ENCODE data around the gene ANKRD52. TPM values are rescaled to one million over a fixed set of nuclear protein-coding genes. Genes with fewer than 3 reads are reported as not detected.

Gene ANKRD52
- total and polyA plus RNA-seq, 9 of the 15 experiments (the other 6 are each of a cell fraction or from before 2014, with no cell fraction given), result 0.52 to 46.8 (median 7.9) TPM

DNA sequence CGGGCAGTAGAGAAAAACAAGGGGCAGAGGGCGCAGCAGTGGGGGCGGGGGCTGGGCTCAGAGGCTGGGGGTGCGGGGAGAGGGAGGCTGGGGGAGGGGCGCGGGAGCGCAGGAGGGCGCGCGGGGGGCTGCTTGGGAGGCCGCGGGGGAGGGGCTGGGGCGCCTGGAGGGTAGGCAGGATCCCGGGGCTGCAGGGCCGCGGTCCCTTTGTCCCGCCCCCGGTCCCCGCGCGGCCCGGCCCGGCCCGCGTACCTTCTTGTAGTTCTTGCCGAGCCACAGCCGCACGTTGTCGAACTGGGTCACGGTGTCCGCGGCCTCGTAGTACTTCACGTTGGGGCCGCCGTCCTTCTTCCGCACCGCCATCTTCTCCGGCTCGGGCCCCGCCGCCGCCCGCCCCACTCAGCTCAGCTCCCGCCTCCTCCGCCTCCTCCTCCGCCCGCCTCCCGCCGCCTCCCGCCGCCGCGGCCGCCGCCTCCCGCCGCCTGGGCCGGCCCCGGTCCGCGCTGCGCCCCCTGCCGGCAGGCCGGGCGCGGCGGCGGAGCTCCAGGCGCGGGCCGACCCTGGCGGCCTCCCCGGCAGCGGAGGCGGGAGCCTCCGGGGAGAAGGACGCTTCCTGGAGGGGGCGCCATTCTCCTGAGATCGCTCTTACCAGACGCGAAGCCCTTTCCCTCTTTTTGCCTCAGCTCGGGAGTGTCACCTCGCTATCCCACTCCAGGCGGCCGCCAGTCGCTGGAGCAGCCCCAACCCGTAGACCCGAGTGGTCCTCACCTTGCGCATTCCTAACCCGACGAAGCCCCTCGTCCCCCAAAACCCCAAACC is 68.9 kb downstream of the ANKRD52 start, which contains the start of gene SMARCC2 (continued):
- TF ChIP-seq CUX1 (CRISPR knock-in tag; IDR thresholded peaks at IDR 0.05) (no peak), SNRNP70 (optimal IDR thresholded peaks at IDR 0.05; ENCODE audit: low read depth, low read length) (no peak), ASH1L (IDR thresholded peaks at IDR 0.05; ENCODE audit: borderline replicate concordance, low read depth, partially characterized antibody) (no peak), POLR2H (tag; IDR thresholded peaks at IDR 0.05; ENCODE audit: low read depth) (no peak), IRF2 (CRISPR knock-in tag; IDR thresholded peaks at IDR 0.05) (no peak), ZNF174 (CRISPR knock-in tag; IDR thresholded peaks at IDR 0.05) (no peak), ZNF695 (CRISPR knock-in tag; IDR thresholded peaks at IDR 0.05) (no peak), SIN3B (IDR thresholded peaks at IDR 0.05; ENCODE audit: low read depth) (peak; percentile 27; the same call in 1 of the 2 replicates), POLR3A (IDR thresholded peaks at IDR 0.05; ENCODE audit: borderline replicate concordance, extremely low read depth, insufficient read depth, insufficient read length) (no peak), SMAD4 (CRISPR knock-in tag; conservative IDR thresholded peaks at IDR 0.05) (peak; percentile 85), GTF2F1 (IDR thresholded peaks at IDR 0.05; ENCODE audit: low read depth, low read length) (no peak), TCF7L2 (IDR thresholded peaks at IDR 0.05; ENCODE audit: low read depth, low read length) (no peak), BRF1 (IDR thresholded peaks at IDR 0.05; ENCODE audit: borderline replicate concordance, extremely low read depth, insufficient read length) (no peak), DDX20 (tag; IDR thresholded peaks at IDR 0.05; ENCODE audit: low read depth) (no peak), ZKSCAN1 (IDR thresholded peaks at IDR 0.05; ENCODE audit: low read depth, low read length) (no peak), SREBF2 (CRISPR knock-in tag; IDR thresholded peaks at IDR 0.05) (no peak), SOX6 (IDR thresholded peaks at IDR 0.05) (no peak), ZFX (CRISPR knock-in tag; IDR thresholded peaks at IDR 0.05) (no peak; the same call in 1 of the 2 replicates), DNMT1 (IDR thresholded peaks at IDR 0.05) (no peak), HDAC8 (tag; IDR thresholded peaks at IDR 0.05) (no peak), NR3C1 (CRISPR knock-in tag; IDR thresholded peaks at IDR 0.05) (no peak), SIX5 (IDR thresholded peaks at IDR 0.05; ENCODE audit: borderline replicate concordance in 1 of 2, insufficient read depth in 1 of 2, low read depth in 1 of 2, low read length in 2 of 2) (no peak)
- TF ChIP-seq, protein P1, sequence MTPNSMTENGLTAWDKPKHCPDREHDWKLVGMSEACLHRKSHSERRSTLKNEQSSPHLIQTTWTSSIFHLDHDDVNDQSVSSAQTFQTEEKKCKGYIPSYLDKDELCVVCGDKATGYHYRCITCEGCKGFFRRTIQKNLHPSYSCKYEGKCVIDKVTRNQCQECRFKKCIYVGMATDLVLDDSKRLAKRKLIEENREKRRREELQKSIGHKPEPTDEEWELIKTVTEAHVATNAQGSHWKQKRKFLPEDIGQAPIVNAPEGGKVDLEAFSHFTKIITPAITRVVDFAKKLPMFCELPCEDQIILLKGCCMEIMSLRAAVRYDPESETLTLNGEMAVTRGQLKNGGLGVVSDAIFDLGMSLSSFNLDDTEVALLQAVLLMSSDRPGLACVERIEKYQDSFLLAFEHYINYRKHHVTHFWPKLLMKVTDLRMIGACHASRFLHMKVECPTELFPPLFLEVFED (CRISPR knock-in tag; conservative IDR thresholded peaks at IDR 0.05), result no peak

All from K562 (cell line).